K562 (cell line): Measurements from ENCODE around the gene SSBP2. TPM values are rescaled to one million over a fixed set of nuclear protein-coding genes. Genes with fewer than 3 reads are reported as not detected.

Source experiments
- ADNP ChIP-seq: fragments of 200-800 bp; sonication (Bioruptor generic); IDR thresholded peaks from 2 replicates; pipeline ENCODE4 v1.6.1; 2016; ENCODE audit warnings: missing genetic modification characterization, missing compliant biosample characterization
- CXXC5 ChIP-seq: fragments of 250-450 bp; sonication (Bioruptor Pico); IDR thresholded peaks from 2 replicates; pipeline ENCODE4 v1.8.0; 2022; ENCODE audit warnings: inconsistent platforms, mild to moderate bottlenecking, moderate library complexity
- ELF2 ChIP-seq: fragments of 250-450 bp; sonication (Bioruptor Pico); IDR thresholded peaks from 2 replicates; pipeline ENCODE4 v1.5.0; 2021; ENCODE audit warnings: mild to moderate bottlenecking
- ERF ChIP-seq: fragments of 450-650 bp; formaldehyde crosslinking; IDR thresholded peaks from 2 replicates; pipeline ENCODE4 v1.4.0; 2020; ENCODE audit warnings: mild to moderate bottlenecking, mixed read lengths
- HDAC3 ChIP-seq: fragments of 450-650 bp; IDR thresholded peaks from 2 replicates; pipeline ENCODE4 v1.6.1; 2018; ENCODE audit warnings: borderline replicate concordance, mild to moderate bottlenecking, moderate library complexity; ENCODE audit not compliant: partially characterized antibody
- HNRNPUL1 ChIP-seq: fragments of 200-400 bp; formaldehyde crosslinking; IDR thresholded peaks from 2 replicates; pipeline ENCODE4 v1.6.1; 2017; ENCODE audit warnings: low read length
- KLF13 ChIP-seq: fragments of 450-650 bp; IDR thresholded peaks from 2 replicates; pipeline ENCODE4 v1.6.1; 2016; ENCODE audit warnings: missing genetic modification characterization, low read depth, mild to moderate bottlenecking, missing compliant biosample characterization, moderate library complexity, borderline replicate concordance
- KLF6 ChIP-seq: fragments of 250-450 bp; sonication (Bioruptor Pico); IDR thresholded peaks from 2 replicates; pipeline ENCODE4 v1.4.0; 2020; ENCODE audit warnings: mild to moderate bottlenecking, moderate library complexity, borderline replicate concordance
- MCM3 ChIP-seq: fragments of 450-650 bp; IDR thresholded peaks from 2 replicates; pipeline ENCODE4 v1.6.1; 2016
- NFIC ChIP-seq: fragments of 450-650 bp; IDR thresholded peaks from 2 replicates; pipeline ENCODE4 v1.6.1; 2017; ENCODE audit warnings: mild to moderate bottlenecking, inconsistent platforms
- NR4A1 ChIP-seq, 2 experiments: fragments of 250-450 bp in 1 of 2; fragments of 450-650 bp in 1 of 2; sonication (Bioruptor Pico) in 1 of 2; IDR thresholded peaks; 2 replicates each; pipeline versions ENCODE4 v1.4.0 to v1.6.1; 2016 to 2020; ENCODE audit warnings: mild to moderate bottlenecking in 2 of 2, missing compliant biosample characterization in 1 of 2, missing genetic modification characterization in 1 of 2, moderate library complexity in 1 of 2
- POLR2G ChIP-seq: fragments of 200-400 bp; formaldehyde crosslinking; IDR thresholded peaks from 2 replicates; pipeline ENCODE4 v1.6.1; 2017; ENCODE audit warnings: low read depth, mild to moderate bottlenecking, antibody characterized with exemption, low read length, moderate library complexity
- POLR3G ChIP-seq: IDR thresholded peaks from 2 replicates; pipeline ENCODE4 v1.6.1; 2011; ENCODE audit not compliant: insufficient read length, insufficient replicate concordance; ENCODE audit errors: extremely low read depth
- POU5F1 ChIP-seq: fragments of 150-350 bp; IDR thresholded peaks from 2 replicates; pipeline ENCODE4 v1.6.1; 2014; ENCODE audit warnings: borderline replicate concordance, low read length, low read depth, mild to moderate bottlenecking; ENCODE audit not compliant: partially characterized antibody
- RBM17 ChIP-seq: fragments of 200-400 bp; formaldehyde crosslinking; IDR thresholded peaks from 2 replicates; pipeline ENCODE4 v1.6.1; 2017; ENCODE audit warnings: low read depth, mild to moderate bottlenecking, low read length, borderline replicate concordance
- XRCC3 ChIP-seq: fragments of 450-650 bp; IDR thresholded peaks from 2 replicates; pipeline ENCODE4 v1.6.1; 2017; ENCODE audit warnings: mild to moderate bottlenecking, moderate library complexity
- ZNF174 ChIP-seq: fragments of 250-450 bp; sonication (Bioruptor Pico); IDR thresholded peaks from 2 replicates; pipeline ENCODE4 v1.4.0; 2020; ENCODE audit warnings: mild to moderate bottlenecking
- ZNF780A ChIP-seq: fragments of 250-450 bp; sonication (Bioruptor Pico); IDR thresholded peaks from 2 replicates; pipeline ENCODE4 v1.5.0; 2021; ENCODE audit warnings: mild to moderate bottlenecking
- polyA plus RNA-seq, 8 experiments: library from polyadenylated mRNA; depleted of rRNA in 4 of 8; stranded (reverse) in 5 of 8; unstranded in 3 of 8; fragments of >200 nt; fragmentation: Nextera tagmentation in 2 of 8; fragmentation: Illumina TruSeq in 1 of 8; extraction: Ambion mirVana in 2 of 8; extraction: Trizol in 1 of 8; gene quantifications; 2 replicates each; pipeline versions ENCODE4 v1.2.1 to v1.2.3, GENCODE V29; 2011 to 2014; ENCODE audit warnings: inconsistent platforms in 1 of 8, missing spikeins in 1 of 8
- total RNA-seq, 7 experiments: library from RNA; depleted of rRNA in 6 of 7; stranded (reverse); fragments of >200 nt in 6 of 7; fragmentation: Illumina TruSeq in 2 of 7; extraction: Trizol in 2 of 7; gene quantifications; 2 replicates each; pipeline versions ENCODE4 v1.2.1 to v1.2.3, GENCODE V29; 2011 to 2021; ENCODE audit warnings: low replicate concordance in 1 of 7
- TF ChIP-seq, protein P1 (sequence below): IDR thresholded peaks from 2 replicates; pipeline ENCODE4 v1.6.1; 2011; ENCODE audit warnings: borderline replicate concordance, low read depth, mild to moderate bottlenecking, moderate library complexity, low read length; ENCODE audit not compliant: insufficient read depth, poor library complexity, severe bottlenecking
- TF ChIP-seq, protein P2 (sequence below): fragments of 450-650 bp; IDR thresholded peaks from 2 replicates; pipeline ENCODE4 v1.7.1; 2018; ENCODE audit warnings: mild to moderate bottlenecking, low read depth; ENCODE audit not compliant: partially characterized antibody
- TF ChIP-seq, protein P3 (sequence below): fragments of 250-450 bp; sonication (Bioruptor Pico); IDR thresholded peaks from 2 replicates; pipeline ENCODE4 v1.8.0; 2022; ENCODE audit warnings: inconsistent platforms

SSBP2 gene
- total and polyA plus RNA-seq, 9 of the 15 experiments (the other 6 are each of a cell fraction or from before 2014, with no cell fraction given) = 22.3 to 133 (median 42.1) TPM

DNA sequence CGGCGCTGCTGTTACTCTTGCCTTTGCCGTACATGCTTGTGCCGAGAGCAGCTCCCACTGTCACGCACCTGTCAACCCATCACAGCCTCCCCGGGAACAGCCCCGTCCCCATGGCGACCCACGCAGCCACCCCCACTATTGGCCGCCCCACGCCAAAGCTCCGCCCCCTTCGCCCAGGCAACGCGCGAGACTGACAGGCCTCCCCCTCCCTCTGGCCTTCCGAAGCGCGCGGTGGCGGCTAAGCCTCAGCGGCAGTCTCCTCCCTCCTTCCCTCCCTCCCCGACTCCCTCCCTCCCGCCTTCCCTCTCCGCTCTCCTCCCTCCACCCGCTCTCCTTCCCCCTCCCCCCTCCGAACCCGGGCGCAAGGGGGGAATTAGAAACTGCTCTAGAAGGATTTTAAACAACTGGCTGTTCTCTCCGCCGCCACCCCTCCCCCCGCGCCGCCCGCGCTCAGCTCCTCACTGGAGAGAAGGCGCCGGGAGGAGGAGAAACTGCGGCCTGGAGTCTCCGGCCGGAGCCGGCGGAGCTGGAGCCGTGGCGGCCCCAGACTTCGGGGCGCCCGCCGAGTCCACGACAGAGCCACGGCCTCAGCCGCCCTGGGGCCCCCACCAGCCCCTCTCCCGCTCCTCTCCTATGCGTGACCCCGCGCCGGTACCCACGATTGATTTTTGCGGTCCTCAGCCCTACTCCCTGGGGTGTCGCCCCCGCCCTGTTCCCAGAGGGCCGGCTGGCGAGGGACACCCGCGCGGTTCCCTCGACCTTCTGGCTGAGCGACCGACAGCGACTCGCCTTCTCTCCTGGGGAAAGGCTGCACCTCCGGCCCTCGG, at the start of gene SSBP2 (continued):
- TF ChIP-seq, protein P1, sequence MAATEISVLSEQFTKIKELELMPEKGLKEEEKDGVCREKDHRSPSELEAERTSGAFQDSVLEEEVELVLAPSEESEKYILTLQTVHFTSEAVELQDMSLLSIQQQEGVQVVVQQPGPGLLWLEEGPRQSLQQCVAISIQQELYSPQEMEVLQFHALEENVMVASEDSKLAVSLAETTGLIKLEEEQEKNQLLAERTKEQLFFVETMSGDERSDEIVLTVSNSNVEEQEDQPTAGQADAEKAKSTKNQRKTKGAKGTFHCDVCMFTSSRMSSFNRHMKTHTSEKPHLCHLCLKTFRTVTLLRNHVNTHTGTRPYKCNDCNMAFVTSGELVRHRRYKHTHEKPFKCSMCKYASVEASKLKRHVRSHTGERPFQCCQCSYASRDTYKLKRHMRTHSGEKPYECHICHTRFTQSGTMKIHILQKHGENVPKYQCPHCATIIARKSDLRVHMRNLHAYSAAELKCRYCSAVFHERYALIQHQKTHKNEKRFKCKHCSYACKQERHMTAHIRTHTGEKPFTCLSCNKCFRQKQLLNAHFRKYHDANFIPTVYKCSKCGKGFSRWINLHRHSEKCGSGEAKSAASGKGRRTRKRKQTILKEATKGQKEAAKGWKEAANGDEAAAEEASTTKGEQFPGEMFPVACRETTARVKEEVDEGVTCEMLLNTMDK = no peak
- TF ChIP-seq CXXC5 (CRISPR knock-in tag) (peak; percentile 88), POLR2G (peak; percentile 90), MCM3 (no peak), XRCC3 (no peak), RBM17 (no peak), KLF6 (0 out of 2 replicates have a peak, but pooled peaks have one; percentile 46), NFIC (peak; percentile 36), ADNP (tag) (peak; percentile 67; the same call in 1 of the 2 replicates), NR4A1 (CRISPR knock-in tag; IDR thresholded peaks at IDR 0.05) (0 out of 2 replicates have a peak, but pooled peaks have one; percentile 9), NR4A1 (tag; IDR thresholded peaks at IDR 0.05) (peak; percentile 43; the same call in 1 of the 2 replicates), KLF13 (tag) (no peak), HNRNPUL1 (no peak), ZNF780A (CRISPR knock-in tag) (no peak), ZNF174 (no peak), ELF2 (CRISPR knock-in tag) (0 out of 2 replicates have a peak, but pooled peaks have one; percentile 11), POU5F1 (no peak), HDAC3 (peak; percentile 83), POLR3G (no peak), ERF (CRISPR knock-in tag) (no peak; the same call in 1 of the 2 replicates)
- TF ChIP-seq, protein P2, sequence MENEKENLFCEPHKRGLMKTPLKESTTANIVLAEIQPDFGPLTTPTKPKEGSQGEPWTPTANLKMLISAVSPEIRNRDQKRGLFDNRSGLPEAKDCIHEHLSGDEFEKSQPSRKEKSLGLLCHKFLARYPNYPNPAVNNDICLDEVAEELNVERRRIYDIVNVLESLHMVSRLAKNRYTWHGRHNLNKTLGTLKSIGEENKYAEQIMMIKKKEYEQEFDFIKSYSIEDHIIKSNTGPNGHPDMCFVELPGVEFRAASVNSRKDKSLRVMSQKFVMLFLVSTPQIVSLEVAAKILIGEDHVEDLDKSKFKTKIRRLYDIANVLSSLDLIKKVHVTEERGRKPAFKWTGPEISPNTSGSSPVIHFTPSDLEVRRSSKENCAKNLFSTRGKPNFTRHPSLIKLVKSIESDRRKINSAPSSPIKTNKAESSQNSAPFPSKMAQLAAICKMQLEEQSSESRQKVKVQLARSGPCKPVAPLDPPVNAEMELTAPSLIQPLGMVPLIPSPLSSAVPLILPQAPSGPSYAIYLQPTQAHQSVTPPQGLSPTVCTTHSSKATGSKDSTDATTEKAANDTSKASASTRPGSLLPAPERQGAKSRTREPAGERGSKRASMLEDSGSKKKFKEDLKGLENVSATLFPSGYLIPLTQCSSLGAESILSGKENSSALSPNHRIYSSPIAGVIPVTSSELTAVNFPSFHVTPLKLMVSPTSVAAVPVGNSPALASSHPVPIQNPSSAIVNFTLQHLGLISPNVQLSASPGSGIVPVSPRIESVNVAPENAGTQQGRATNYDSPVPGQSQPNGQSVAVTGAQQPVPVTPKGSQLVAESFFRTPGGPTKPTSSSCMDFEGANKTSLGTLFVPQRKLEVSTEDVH = peak; percentile 51
- TF ChIP-seq, protein P3, sequence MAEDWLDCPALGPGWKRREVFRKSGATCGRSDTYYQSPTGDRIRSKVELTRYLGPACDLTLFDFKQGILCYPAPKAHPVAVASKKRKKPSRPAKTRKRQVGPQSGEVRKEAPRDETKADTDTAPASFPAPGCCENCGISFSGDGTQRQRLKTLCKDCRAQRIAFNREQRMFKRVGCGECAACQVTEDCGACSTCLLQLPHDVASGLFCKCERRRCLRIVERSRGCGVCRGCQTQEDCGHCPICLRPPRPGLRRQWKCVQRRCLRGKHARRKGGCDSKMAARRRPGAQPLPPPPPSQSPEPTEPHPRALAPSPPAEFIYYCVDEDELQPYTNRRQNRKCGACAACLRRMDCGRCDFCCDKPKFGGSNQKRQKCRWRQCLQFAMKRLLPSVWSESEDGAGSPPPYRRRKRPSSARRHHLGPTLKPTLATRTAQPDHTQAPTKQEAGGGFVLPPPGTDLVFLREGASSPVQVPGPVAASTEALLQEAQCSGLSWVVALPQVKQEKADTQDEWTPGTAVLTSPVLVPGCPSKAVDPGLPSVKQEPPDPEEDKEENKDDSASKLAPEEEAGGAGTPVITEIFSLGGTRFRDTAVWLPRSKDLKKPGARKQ (CRISPR knock-in tag) = no peak
